Measurements from ENCODE around the gene CNOT1.

Gene CNOT1

GRCh38 chr16:58485184-58485887 lies 144.3 kb downstream of the CNOT1 start:
- no peak for DNase-seq (ENCODE audit: low spot score)

DNA sequence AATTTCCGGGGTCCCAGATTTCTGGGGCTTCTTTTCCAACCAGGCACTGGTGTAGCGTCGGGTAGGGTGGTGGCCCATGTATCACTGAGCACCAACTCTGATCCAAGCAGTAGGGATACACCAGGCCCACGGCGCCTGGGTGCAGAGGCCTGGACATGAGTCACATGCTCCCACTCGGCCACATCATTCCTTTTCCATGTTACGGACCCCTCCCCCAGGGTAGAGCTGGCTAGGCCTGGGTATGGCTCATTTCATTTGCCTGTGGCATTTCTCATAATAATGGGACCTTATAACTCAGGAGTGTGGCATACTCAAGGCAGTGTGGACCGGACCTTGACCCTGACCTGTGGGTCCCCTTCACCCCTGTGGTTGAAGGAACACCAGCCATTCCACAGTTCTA lies 147.7 kb downstream of the CNOT1 start:
- no peak for DNase-seq (ENCODE audit: low spot score)

- no peak for DNase-seq (ENCODE audit: low spot score)
Measured at GRCh38 chr16:58481226-58481869, 148.3 kb downstream of the CNOT1 start.

- DNase-seq (ENCODE audit: low spot score), result no peak
Measured at GRCh38 chr16:58478427-58478826, 151.2 kb downstream of the CNOT1 start.

- DNase-seq (ENCODE audit: low spot score), result no peak
Measured at GRCh38 chr16:58476791-58477190, 152.8 kb downstream of the CNOT1 start.

DNA sequence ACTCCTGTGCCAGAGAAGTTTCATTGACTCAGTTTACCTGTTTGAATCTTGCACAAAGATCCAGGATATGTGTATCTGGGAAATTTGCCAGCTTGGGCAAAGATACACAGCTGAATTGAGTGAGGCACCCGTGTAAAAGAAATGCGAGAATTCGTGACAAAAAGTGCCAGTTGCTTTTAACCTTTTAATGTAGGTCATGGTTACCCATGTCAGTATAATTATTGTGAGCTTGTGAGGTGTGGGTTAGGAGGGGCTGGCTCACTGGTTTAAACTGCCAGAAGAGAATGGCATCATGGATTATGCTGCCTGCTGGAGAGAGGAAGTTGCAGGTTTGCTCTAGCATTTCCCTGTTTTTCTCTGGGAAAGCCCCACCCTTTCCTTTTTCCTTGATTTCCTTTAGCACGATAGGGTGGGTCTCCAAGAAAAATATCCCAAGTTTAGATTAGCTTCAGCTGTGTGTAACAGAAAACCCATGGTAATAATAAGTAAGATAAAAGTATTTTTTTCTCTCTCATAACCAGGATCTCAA lies 154.5 kb downstream of the CNOT1 start:
- DNase-seq (ENCODE audit: low spot score), result no peak

DNA sequence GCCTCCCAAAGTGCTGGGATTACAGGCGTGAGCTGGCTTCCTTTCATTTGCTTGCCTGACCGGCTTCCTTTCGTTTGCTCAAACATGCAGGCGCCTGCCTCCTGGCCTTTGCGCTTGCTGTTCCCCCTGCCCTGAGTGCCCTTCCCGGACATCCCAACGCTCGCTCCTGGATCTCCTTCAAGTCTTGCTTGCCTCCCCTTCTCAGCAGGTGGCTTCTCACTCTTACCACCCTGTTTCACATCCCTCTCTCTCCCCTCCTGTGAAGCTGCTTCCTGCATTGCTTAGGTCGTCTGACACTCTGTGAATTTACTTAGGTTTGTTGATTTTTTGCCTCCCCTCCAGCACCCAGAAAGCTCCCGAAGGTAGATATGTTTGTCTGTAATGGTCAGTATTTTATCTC lies 155.3 kb downstream of the CNOT1 start:
- no peak for DNase-seq (ENCODE audit: low spot score)

GRCh38 chr16:58472827-58473226 lies 156.8 kb downstream of the CNOT1 start:
- no peak for DNase-seq (ENCODE audit: low spot score)

DNA sequence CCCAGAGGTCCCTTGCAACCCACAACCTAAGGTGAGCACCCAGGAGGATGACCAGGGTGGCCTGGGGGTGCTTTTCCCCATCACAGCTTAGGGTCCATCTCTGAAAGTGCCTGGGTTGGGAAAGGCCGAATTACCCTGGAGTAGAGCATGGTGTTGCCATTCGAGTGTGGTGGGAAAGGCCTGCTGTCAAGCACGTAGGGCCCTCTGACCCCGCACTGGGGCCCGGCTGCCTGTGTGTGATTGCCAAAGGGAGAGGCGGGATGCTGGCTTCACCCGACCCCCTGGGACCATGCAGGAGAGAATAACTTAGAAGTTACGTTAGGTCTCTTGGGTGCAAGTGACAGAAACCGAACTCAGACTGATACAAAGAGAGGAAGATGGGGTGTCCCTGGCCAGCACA lies 157.4 kb downstream of the CNOT1 start:
- DNase-seq (ENCODE audit: low spot score), result no peak

DNA sequence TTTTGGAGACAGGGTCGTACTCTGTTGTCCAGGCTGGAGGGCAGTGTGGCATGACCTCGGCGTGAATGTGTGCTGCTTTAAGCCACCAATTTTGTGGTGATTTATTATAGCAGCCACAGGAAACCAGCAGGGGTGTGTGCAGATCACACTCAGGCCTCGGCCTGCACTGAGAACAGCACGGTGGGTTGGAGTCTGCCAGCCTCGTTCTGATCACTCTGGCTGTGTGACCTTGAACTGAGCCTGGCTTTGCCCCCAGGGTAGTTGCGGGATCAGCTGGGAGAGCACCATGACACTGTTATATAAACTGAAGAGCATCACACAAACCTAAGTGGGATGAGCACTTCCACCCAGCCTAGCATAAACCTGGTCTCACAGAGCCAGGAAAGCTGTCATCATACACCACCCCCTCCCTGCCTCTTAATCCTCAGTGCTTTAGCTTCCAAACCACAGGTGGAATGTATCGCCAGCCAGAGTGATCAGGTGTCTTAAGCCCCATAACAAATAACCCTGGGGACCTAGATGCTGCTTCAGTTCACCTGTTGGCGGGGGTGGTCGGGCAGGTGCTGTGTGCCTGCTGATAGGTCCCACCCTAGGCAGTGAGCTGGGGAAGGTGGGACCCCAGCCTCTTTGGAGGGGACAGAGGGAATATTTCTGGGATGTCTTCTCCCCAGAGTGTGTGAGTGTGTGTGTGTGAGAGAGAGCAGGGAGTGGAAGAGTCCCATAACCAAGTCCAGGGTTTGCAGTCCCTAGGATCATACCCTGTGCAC lies 158.2 kb downstream of the CNOT1 start:
- no peak for DNase-seq (ENCODE audit: low spot score)
